ENCODE results near the gene SLC12A1.

- TF ChIP-seq CTCF (IDR thresholded peaks at IDR 0.05; ENCODE audit: borderline replicate concordance, extremely low read depth, low read length, poor library complexity, severe bottlenecking) (no peak), EZH2 (IDR thresholded peaks at IDR 0.05; ENCODE audit: borderline replicate concordance, low read depth, low read length, severe bottlenecking) (no peak)
Observed at GRCh38 chr15:48175126-48175525, 31.0 kb upstream of the SLC12A1 start.
